Activated naive CD4-positive, alpha-beta T cell treated with anti-CD3 and anti-CD28 coated beads, Interleukin-2, amount 50 U/mL, for 72 hours (primary cell): ENCODE measurements around the gene PCDH9. TPM values are rescaled to one million over a fixed set of nuclear protein-coding genes. Genes with fewer than 3 reads are reported as not detected.
"Not testable (repeated sequence)": the region's sequence is repeated elsewhere in the genome, so short reads cannot be mapped to it uniquely, and the experiment has no call there.

Source experiments
- ATAC-seq, 2 donors: fragments of 150-1000 bp; cut with Tn5 transposase; 2 replicates each; pipeline ENCODE4 v1.10.0; 2021; ENCODE audit warnings: mild to moderate bottlenecking in 2 of 2, moderate library complexity in 2 of 2
- DNase-seq, 2 donors: peaks; one replicate each; pipeline ENCODE4 v3.0.0; 2021 to 2022; ENCODE audit warnings: low spot score in 2 of 2
- H3K27ac Mint-ChIP-seq, 2 donors: one replicate each; pipeline ENCODE4 v1.8.0; 2022; ENCODE audit warnings: mild to moderate bottlenecking in 2 of 2, mixed read lengths in 2 of 2
- H3K36me3 Mint-ChIP-seq, 2 donors: one replicate each; pipeline ENCODE4 v1.8.0; 2022; ENCODE audit warnings: mixed read lengths in 2 of 2
- H3K9me3 Mint-ChIP-seq, 2 donors: one replicate each; pipeline ENCODE4 v1.8.0; 2022; ENCODE audit warnings: mixed read lengths in 2 of 2
- total RNA-seq, 2 donors: library from RNA; stranded (reverse); gene quantifications; one replicate each; pipeline ENCODE4 v1.2.3, GENCODE V29; 2022

Gene PCDH9
- total RNA-seq, 2 donors from 2014 or later: 0.16 to 0.48 TPM

GRCh38 chr13:66266348-66266747, 963.8 kb downstream of the PCDH9 start:
- DNase-seq: no peak
- Mint-ChIP-seq H3K27ac (no peak overlapping the region), H3K9me3 (peaks cover 9 to 15% of the 10 kb centered on the region in 2 donors), H3K36me3 (no peaks in the 10 kb centered on the region)
- no peak for ATAC-seq

- peaks cover 9 to 15% of the 10 kb centered on the region in 2 donors for H3K9me3 Mint-ChIP-seq
- H3K36me3 Mint-ChIP-seq: no peaks in the 10 kb centered on the region
- ATAC-seq (no peak), DNase-seq (no peak)
- no peak overlapping the region for H3K27ac Mint-ChIP-seq
These were observed 964.8 kb downstream of the PCDH9 start for GRCh38 chr13:66265371-66265770.

- DNase-seq (no peak), ATAC-seq (no peak)
- H3K27ac Mint-ChIP-seq: no peak overlapping the region
- H3K36me3 Mint-ChIP-seq: no peaks in the 10 kb centered on the region
- peaks cover 9 to 15% of the 10 kb centered on the region in 2 donors for H3K9me3 Mint-ChIP-seq
These were observed 965.2 kb downstream of the PCDH9 start for GRCh38 chr13:66264971-66265370.

- DNase-seq (no peak), ATAC-seq (no peak)
- Mint-ChIP-seq H3K9me3 (peaks cover 5 to 14% of the 10 kb centered on the region in 2 donors), H3K36me3 (peaks cover 0 to 5% of the 10 kb centered on the region in 2 donors), H3K27ac (no peak overlapping the region)
These were observed 967.8 kb downstream of the PCDH9 start for GRCh38 chr13:66262330-66262729.

GRCh38 chr13:66259426-66259825, 970.7 kb downstream of the PCDH9 start:
- not testable (repeated sequence) for H3K36me3 Mint-ChIP-seq, DNase-seq, H3K27ac Mint-ChIP-seq, ATAC-seq
- peaks cover 0 to 16% of the 10 kb centered on the region in 2 donors for H3K9me3 Mint-ChIP-seq
